ENCODE data around the gene TRIM26.
"Not testable (repeated sequence)": the region's sequence is repeated elsewhere in the genome, so short reads cannot be mapped to it uniquely, and the experiment has no call there.

GRCh38 chr6:30165238-30165637 lies 48.0 kb downstream of the TRIM26 start:
- TF ChIP-seq SUZ12 (IDR thresholded peaks at IDR 0.05; ENCODE audit: extremely low read depth, insufficient read depth, insufficient read length); YY1 (IDR thresholded peaks at IDR 0.05; ENCODE audit: insufficient read depth, insufficient read length); ZNF274 (IDR thresholded peaks at IDR 0.05; ENCODE audit: low read depth, low read length): not testable (repeated sequence)
